Gastrocnemius medialis (tissue), 4 donors: ENCODE measurements around the gene PSD. TPM values are rescaled to one million over a fixed set of nuclear protein-coding genes. Genes with fewer than 3 reads are reported as not detected.
A peak's percentile ranks its signal among the peaks of the same experiment; 100 is the strongest.

ENCODE experiments used
- ATAC-seq, 2 donors: fragments of 150-250 bp; one replicate each; pipeline ENCODE4 v1.9.1; 2016
- DNase-seq, 2 donors: peaks; one replicate each; pipeline ENCODE4 v3.0.0-alpha.2; 2019
- H3K27ac ChIP-seq, 4 donors: fragments of 200-600 bp; sonication (generic); 1 replicate in 1 of 4; 2 replicates in 3 of 4; pipeline ENCODE4 v1.5.1; 2016 to 2018; ENCODE audit warnings: mild to moderate bottlenecking in 2 of 4, moderate library complexity in 1 of 4
- H3K27me3 ChIP-seq, 3 donors: fragments of 200-600 bp; sonication (generic) in 2 of 3; 1 replicate in 1 of 3; 2 replicates in 2 of 3; pipeline versions ENCODE4 v1.5.1 to v1.6.0; 2016 to 2019; ENCODE audit warnings: mild to moderate bottlenecking in 1 of 3, moderate library complexity in 1 of 3
- H3K36me3 ChIP-seq, 2 donors: fragments of 200-600 bp; sonication (generic) in 1 of 2; one replicate each; pipeline ENCODE4 v1.5.1; 2017 to 2018
- H3K4me1 ChIP-seq, 2 donors: fragments of 200-600 bp; sonication (generic) in 1 of 2; one replicate each; pipeline ENCODE4 v1.5.1; 2016 to 2017; ENCODE audit warnings: mild to moderate bottlenecking in 2 of 2
- H3K4me3 ChIP-seq, 4 donors: fragments of 200-600 bp; sonication (generic) in 3 of 4; 1 replicate in 1 of 4; 2 replicates in 3 of 4; pipeline ENCODE4 v1.5.1; 2016 to 2019; ENCODE audit warnings: mild to moderate bottlenecking in 2 of 4
- H3K9me3 ChIP-seq, 3 donors: fragments of 200-600 bp; sonication (generic) in 2 of 3; 1 replicate in 1 of 3; 2 replicates in 2 of 3; pipeline ENCODE4 v1.5.1; 2016 to 2019
- POLR2A ChIP-seq, 2 donors: fragments of 450-650 bp; IDR thresholded peaks; one replicate each; pipeline ENCODE4 v1.6.1; 2017; ENCODE audit warnings: antibody characterized with exemption in 2 of 2, mild to moderate bottlenecking in 2 of 2, moderate library complexity in 2 of 2
- in situ Hi-C, 4 donors: fragments of 200-750 bp; cut with MboI; loops; one replicate each; pipeline versions ENCODE4 v1.15.0 to v1.8.0; 2017; ENCODE audit warnings: low sequenced_read_pairs in 4 of 4
- intact Hi-C: fragments of 100-400 bp; cut with DNase I; formaldehyde crosslinking; loops from one replicate; pipeline ENCODE4 v1.15.1; 2023; ENCODE audit warnings: low total_unique reads
- total RNA-seq, 4 donors: library from RNA; depleted of rRNA; stranded (reverse); fragments of >200 nt; gene quantifications; one replicate each; pipeline versions ENCODE4 v1.1.0 to v1.2.3, GENCODE V29; 2016
- TF ChIP-seq, protein P1 (sequence below), 5 experiments: fragments of 450-650 bp in 3 of 5; fragments of 200-600 bp in 2 of 5; sonication (generic) in 2 of 5; IDR thresholded peaks in 4 of 5; conservative IDR thresholded peaks in 1 of 5; 1 replicate in 4 of 5; 2 replicates in 1 of 5; pipeline ENCODE4 v1.5.1; 2016 to 2019; ENCODE audit warnings: antibody characterized with exemption in 5 of 5, mild to moderate bottlenecking in 3 of 5, moderate library complexity in 3 of 5

PSD gene
- total RNA-seq, 4 donors from 2014 or later = 0.35 to 2.6 TPM; not detected in 2

DNA sequence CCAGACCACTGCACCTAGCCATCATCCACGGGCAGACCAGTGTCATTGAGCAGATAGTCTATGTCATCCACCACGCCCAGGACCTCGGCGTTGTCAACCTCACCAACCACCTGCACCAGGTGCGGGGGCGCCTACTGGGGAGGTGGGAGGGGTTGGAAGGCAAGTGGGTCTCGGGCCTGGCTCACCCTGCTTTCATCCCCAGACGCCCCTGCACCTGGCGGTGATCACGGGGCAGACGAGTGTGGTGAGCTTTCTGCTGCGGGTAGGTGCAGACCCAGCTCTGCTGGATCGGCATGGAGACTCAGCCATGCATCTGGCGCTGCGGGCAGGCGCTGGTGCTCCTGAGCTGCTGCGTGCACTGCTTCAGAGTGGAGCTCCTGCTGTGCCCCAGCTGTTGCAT lies 18.5 kb downstream of the PSD start:
- intact Hi-C loops = no loop called here
- peaks cover 0 to 33% of the 10 kb centered on the region in 2 donors for H3K36me3 ChIP-seq
- ATAC-seq (no peak), DNase-seq (no peak)
- H3K9me3 ChIP-seq = no peaks in the 10 kb centered on the region
- peak overlapping the region in 2 of 4 donors; percentile 82 to 95 for H3K27ac ChIP-seq
- TF ChIP-seq, protein P1, sequence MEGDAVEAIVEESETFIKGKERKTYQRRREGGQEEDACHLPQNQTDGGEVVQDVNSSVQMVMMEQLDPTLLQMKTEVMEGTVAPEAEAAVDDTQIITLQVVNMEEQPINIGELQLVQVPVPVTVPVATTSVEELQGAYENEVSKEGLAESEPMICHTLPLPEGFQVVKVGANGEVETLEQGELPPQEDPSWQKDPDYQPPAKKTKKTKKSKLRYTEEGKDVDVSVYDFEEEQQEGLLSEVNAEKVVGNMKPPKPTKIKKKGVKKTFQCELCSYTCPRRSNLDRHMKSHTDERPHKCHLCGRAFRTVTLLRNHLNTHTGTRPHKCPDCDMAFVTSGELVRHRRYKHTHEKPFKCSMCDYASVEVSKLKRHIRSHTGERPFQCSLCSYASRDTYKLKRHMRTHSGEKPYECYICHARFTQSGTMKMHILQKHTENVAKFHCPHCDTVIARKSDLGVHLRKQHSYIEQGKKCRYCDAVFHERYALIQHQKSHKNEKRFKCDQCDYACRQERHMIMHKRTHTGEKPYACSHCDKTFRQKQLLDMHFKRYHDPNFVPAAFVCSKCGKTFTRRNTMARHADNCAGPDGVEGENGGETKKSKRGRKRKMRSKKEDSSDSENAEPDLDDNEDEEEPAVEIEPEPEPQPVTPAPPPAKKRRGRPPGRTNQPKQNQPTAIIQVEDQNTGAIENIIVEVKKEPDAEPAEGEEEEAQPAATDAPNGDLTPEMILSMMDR (IDR thresholded peaks at IDR 0.05 in 4 of 5, conservative IDR thresholded peaks at IDR 0.05 in 1 of 5) = no peak
- TF ChIP-seq POLR2A (IDR thresholded peaks at IDR 0.05) = no peak
- no peak overlapping the region for H3K4me3 ChIP-seq
- no peaks in the 10 kb centered on the region for H3K27me3 ChIP-seq
- in situ Hi-C loops = no loop called here
- H3K4me1 ChIP-seq = peaks cover 14 to 19% of the 10 kb centered on the region in 2 donors

DNA sequence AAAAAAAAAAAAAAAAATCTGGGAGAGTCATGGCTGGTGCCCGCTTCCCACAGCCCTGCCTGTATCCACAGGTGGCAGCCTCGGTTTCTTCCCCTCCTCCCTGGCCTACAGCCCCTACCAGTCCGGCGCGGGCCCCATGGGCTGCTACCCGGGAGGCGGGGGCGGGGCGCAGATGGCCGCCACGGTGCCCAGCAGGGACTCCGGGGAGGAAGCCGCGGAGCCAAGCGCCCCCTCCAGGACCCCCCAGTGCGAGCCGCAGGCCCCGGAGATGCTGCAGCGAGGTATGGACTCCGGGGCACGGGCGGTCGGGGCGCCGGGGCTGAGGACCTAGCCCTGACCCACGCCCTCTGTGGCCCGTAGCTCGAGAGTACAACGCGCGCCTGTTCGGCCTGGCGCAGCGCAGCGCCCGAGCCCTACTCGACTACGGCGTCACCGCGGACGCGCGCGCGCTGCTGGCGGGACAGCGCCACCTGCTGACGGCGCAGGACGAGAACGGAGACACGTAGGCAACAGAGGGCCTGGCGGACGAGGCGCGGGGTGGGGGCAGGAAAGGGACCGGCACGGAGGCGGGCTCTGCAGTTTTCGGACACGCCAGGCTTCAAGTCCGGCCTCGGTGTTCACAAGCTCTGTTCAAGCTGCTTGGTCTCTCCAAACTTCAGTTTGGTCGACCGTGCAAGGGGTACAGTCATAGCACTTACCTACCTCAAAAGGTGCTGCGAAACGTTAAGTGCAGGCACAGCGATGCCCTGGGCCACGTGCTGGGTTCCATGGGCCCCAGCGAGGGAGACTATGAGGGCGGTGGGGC lies 19.2 kb downstream of the PSD start:
- Histone ChIP-seq H3K27me3 (no peaks in the 10 kb centered on the region), H3K9me3 (no peaks in the 10 kb centered on the region), H3K4me1 (peaks cover 19% of the 10 kb centered on the region in 2 donors), H3K36me3 (peaks cover 0 to 33% of the 10 kb centered on the region in 2 donors), H3K4me3 (peak overlapping the region; percentile 62 to 74 (median 73)), H3K27ac (peak overlapping the region; percentile 82 to 96 (median 92))
- in situ Hi-C loops (loop anchor here in 3 of 4 donors (10.0 to 25.0 kb wide), 2 partner anchors 185 to 188 kb away; no protein-coding TSS in a partner anchor), intact Hi-C loops (loop anchor here (1.0 to 5.0 kb wide), 4 partner anchors 22 to 230 kb away; partner anchors contain the start of genes C10orf95 and PITX3)
- TF ChIP-seq, protein P1 (IDR thresholded peaks at IDR 0.05 in 4 of 5, conservative IDR thresholded peaks at IDR 0.05 in 1 of 5) = peak; percentile 93 to 98 (median 97)
- peak; percentile 36 to 53 for TF ChIP-seq POLR2A (IDR thresholded peaks at IDR 0.05)
- peak; percentile 67 to 85 for DNase-seq
- ATAC-seq = peak; percentile 65 to 69

DNA sequence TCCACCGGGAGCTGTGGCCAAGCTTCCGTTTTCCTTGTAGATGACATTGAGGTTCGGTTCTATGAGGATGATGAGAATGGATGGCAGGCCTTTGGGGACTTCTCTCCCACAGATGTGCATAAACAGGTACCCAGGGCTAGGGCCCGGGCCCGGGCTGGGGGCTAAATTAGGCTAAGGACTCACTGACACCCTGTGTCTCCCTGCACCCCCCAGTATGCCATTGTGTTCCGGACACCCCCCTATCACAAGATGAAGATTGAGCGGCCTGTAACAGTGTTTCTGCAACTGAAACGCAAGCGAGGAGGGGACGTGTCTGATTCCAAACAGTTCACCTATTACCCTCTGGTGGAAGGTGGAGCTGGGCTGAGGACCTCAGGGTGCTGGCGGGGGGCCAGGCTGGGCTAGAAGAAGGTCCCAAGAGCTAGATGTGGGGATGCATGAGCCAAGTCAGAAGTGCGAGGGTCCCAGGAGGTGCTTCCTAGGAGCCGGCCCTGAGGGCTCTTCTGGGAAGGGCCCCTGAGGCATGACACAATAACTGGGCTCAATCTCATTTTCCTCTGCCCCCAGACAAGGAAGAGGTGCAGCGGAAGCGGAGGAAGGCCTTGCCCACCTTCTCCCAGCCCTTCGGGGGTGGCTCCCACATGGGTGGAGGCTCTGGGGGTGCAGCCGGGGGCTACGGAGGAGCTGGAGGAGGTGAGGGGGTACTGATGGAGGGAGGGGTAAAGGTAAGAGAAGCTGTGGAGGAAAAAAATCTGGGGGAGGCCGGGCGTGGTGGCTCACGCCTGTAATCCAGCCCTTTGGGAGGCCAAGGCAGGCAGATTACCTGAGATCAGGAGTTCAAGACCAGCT lies 20.2 kb downstream of the PSD start:
- in situ Hi-C loops = loop anchor here in 3 of 4 donors (10.0 to 25.0 kb wide), 2 partner anchors 186 to 189 kb away; no protein-coding TSS in a partner anchor
- peak overlapping the region in 2 of 4 donors; percentile 74 for H3K4me3 ChIP-seq
- TF ChIP-seq, protein P1 (IDR thresholded peaks at IDR 0.05 in 4 of 5, conservative IDR thresholded peaks at IDR 0.05 in 1 of 5) = no peak
- no peak for TF ChIP-seq POLR2A (IDR thresholded peaks at IDR 0.05)
- H3K4me1 ChIP-seq = peaks cover 23 to 25% of the 10 kb centered on the region in 2 donors
- intact Hi-C loops = loop anchor here (1.0 to 5.0 kb wide), 4 partner anchors 23 to 229 kb away; partner anchors contain the start of genes C10orf95 and PITX3
- ATAC-seq (no peak), DNase-seq (no peak)
- no peaks in the 10 kb centered on the region for H3K9me3 ChIP-seq
- H3K36me3 ChIP-seq = peaks cover 0 to 33% of the 10 kb centered on the region in 2 donors
- H3K27me3 ChIP-seq = no peaks in the 10 kb centered on the region
- H3K27ac ChIP-seq = peak overlapping the region; percentile 82 to 96 (median 92)
